Panc1 (cell line): ENCODE measurements around the gene NEK6. TPM values are rescaled to one million over a fixed set of nuclear protein-coding genes. Genes with fewer than 3 reads are reported as not detected.

ENCODE experiments used
- ATAC-seq: fragments of 200-7000 bp; cut with Tn5 transposase; 2 replicates; pipeline ENCODE4 v1.9.1; 2020; ENCODE audit warnings: mild to moderate bottlenecking, moderate library complexity
- BruUV-seq: library from RNA; stranded (reverse); fragments of 400-500 nt; replicated peaks from 2 replicates; lab custom pipeline; 2021; lab: Mats Ljungman, UMichigan
- CTCF ChIA-PET: fragments of 300-600 bp; sonication (Branson Sonifier 250); formaldehyde crosslinking; loops from one replicate; lab custom pipeline; 2022; ENCODE audit warnings: antibody characterized with exemption; lab: Charles Lee
- POLR2A ChIA-PET: fragments of 300-600 bp; sonication (Branson Sonifier 250); formaldehyde crosslinking; loops from one replicate; lab custom pipeline; 2022; ENCODE audit warnings: antibody characterized with exemption; lab: Charles Lee
- DNase-seq: peaks from one replicate; pipeline ENCODE4 v3.0.0-alpha.2; 2010; ENCODE audit warnings: low read depth, low spot score
- H3K27ac ChIP-seq: 2 replicates; pipeline ENCODE4 v1.5.1; 2011; ENCODE audit warnings: mild to moderate bottlenecking, low read length, inconsistent platforms
- H3K27me3 ChIP-seq: fragments of 200-500 bp; sonication (Bioruptor generic); 2 replicates; pipeline ENCODE4 v1.6.0; 2014; ENCODE audit warnings: low read length, inconsistent platforms; ENCODE audit not compliant: control insufficient read depth, insufficient read depth
- H3K36me3 ChIP-seq: fragments of 200-500 bp; sonication (Bioruptor generic); 2 replicates; pipeline ENCODE4 v1.5.1; 2014; ENCODE audit warnings: inconsistent platforms, mild to moderate bottlenecking, low read length, moderate library complexity; ENCODE audit not compliant: control insufficient read depth, insufficient read depth
- H3K4me1 ChIP-seq: 2 replicates; pipeline ENCODE4 v1.5.1; 2011; ENCODE audit warnings: inconsistent platforms, mild to moderate bottlenecking, low read length, moderate library complexity; ENCODE audit not compliant: control insufficient read depth, insufficient read depth
- H3K4me3 ChIP-seq, 2 experiments: 2 replicates each; pipeline ENCODE4 v1.5.1; 2011 to 2012; ENCODE audit warnings: low read depth in 2 of 2, low read length in 2 of 2, mild to moderate bottlenecking in 2 of 2, inconsistent platforms in 1 of 2, moderate library complexity in 1 of 2
- H3K9me3 ChIP-seq: fragments of 200-500 bp; sonication (Bioruptor generic); 2 replicates; pipeline ENCODE4 v1.5.1; 2014; ENCODE audit warnings: low read depth, mild to moderate bottlenecking, inconsistent platforms, low read length, moderate library complexity; ENCODE audit not compliant: control insufficient read depth, insufficient read depth
- CTCF ChIP-seq: fragments of 450-650 bp; IDR thresholded peaks from 2 replicates; pipeline ENCODE4 v1.5.1; 2017; ENCODE audit warnings: mild to moderate bottlenecking
- POLR2AphosphoS5 ChIP-seq: IDR thresholded peaks from 2 replicates; pipeline ENCODE4 v1.6.1; 2012; ENCODE audit warnings: mild to moderate bottlenecking, low read depth, low read length, moderate library complexity
- REST ChIP-seq, 2 experiments: IDR thresholded peaks; 2 replicates each; pipeline ENCODE4 v1.6.1; 2011 to 2012; ENCODE audit warnings: low read depth in 2 of 2, control low read depth in 1 of 2, low read length in 1 of 2, mild to moderate bottlenecking in 1 of 2, moderate library complexity in 1 of 2; ENCODE audit not compliant: insufficient read depth in 1 of 2
- SIN3A ChIP-seq: IDR thresholded peaks from 2 replicates; pipeline ENCODE4 v1.6.1; 2012; ENCODE audit warnings: low read depth, mild to moderate bottlenecking, low read length, moderate library complexity, borderline replicate concordance; ENCODE audit not compliant: insufficient read depth
- TCF7L2 ChIP-seq: IDR thresholded peaks from 2 replicates; pipeline ENCODE4 v1.6.1; 2011; ENCODE audit warnings: mild to moderate bottlenecking, low read depth, low read length, inconsistent platforms
- in situ Hi-C: cut with HindIII; loops from 2 replicates; pipeline ENCODE4 v1.10.0; 2016; ENCODE audit warnings: low sequenced_read_pairs, low pct_unique_long_range_greater_than_20kb
- intact Hi-C: fragments of 100-400 bp; cut with micrococcal nuclease; formaldehyde crosslinking; loops from one replicate; pipeline ENCODE4 v1.10.0; 2022; ENCODE audit not compliant: unreplicated experiment
- total RNA-seq: library from RNA; stranded (reverse); gene quantifications from one replicate; pipeline ENCODE4 v1.2.1, GENCODE V29; 2021; ENCODE audit not compliant: unreplicated experiment

NEK6 gene
- total RNA-seq, 1 experiment from 2014 or later, result 56.3 TPM

- peaks cover 12% of the 10 kb centered on the region for H3K4me1 ChIP-seq
- BruUV-seq, result no TSS peak
Measured at GRCh38 chr9:124214596-124215367, 43.0 kb upstream of the NEK6 start.

More at GRCh38 chr9:124214596-124215367, 43.0 kb upstream of the NEK6 start:
- Histone ChIP-seq H3K4me3 (no peak overlapping the region), H3K9me3 (no peaks in the 10 kb centered on the region), H3K27ac (no peak overlapping the region), H3K36me3 (no peaks in the 10 kb centered on the region), H3K27me3 (no peaks in the 10 kb centered on the region)
- TF ChIP-seq TCF7L2, result no peak
- TF ChIP-seq SIN3A, result no peak
- TF ChIP-seq POLR2AphosphoS5, result no peak
- TF ChIP-seq CTCF, result no peak
- no peak for TF ChIP-seq REST (IDR thresholded peaks at IDR 0.05; ENCODE audit: insufficient read depth in 1 of 2, low read depth in 2 of 2, low read length in 1 of 2)
- ChIA-PET POLR2A (no interaction called here), CTCF (interaction anchor here (0.5 kb wide), 1 partner anchor 174 kb away, joined by 7 read pairs; no protein-coding TSS in a partner anchor)
- in situ Hi-C loops, result no loop called here
- ATAC-seq, result no peak
- DNase-seq, result no peak
- intact Hi-C loops, result no loop called here
